Mesothelial cell of epicardium (in vitro differentiated cells): ENCODE results near the gene F3. TPM values are rescaled to one million over a fixed set of nuclear protein-coding genes. Genes with fewer than 3 reads are reported as not detected.

Experiments used
- DNase-seq, 2 experiments: peaks; one replicate each; pipeline ENCODE4 v3.0.0; 2021; ENCODE audit warnings: low spot score in 2 of 2; ENCODE audit not compliant: unreplicated experiment in 2 of 2
- H3K27ac Mint-ChIP-seq: 2 replicates; pipeline ENCODE4 v1.8.0; 2021; ENCODE audit warnings: mixed read lengths
- H3K27me3 Mint-ChIP-seq: 2 replicates; pipeline ENCODE4 v1.8.0; 2021; ENCODE audit warnings: low read depth, mixed read lengths
- H3K36me3 Mint-ChIP-seq: 2 replicates; pipeline ENCODE4 v1.8.0; 2021; ENCODE audit warnings: mixed read lengths
- H3K4me1 Mint-ChIP-seq: 2 replicates; pipeline ENCODE4 v1.8.0; 2021; ENCODE audit warnings: mixed read lengths
- H3K4me3 Mint-ChIP-seq: 2 replicates; pipeline ENCODE4 v1.8.0; 2021; ENCODE audit warnings: mild to moderate bottlenecking, moderate library complexity, mixed read lengths
- H3K9me3 Mint-ChIP-seq: 2 replicates; pipeline ENCODE4 v1.8.0; 2021; ENCODE audit warnings: mixed read lengths
- total RNA-seq: library from RNA; stranded (reverse); gene quantifications from 3 replicates; pipeline ENCODE4 v1.2.1, GENCODE V29; 2021
- TF ChIP-seq, protein P1 (sequence below): fragments of 200-600 bp; sonication (generic); IDR thresholded peaks from one replicate; pipeline ENCODE4 v1.5.0; 2021; ENCODE audit warnings: antibody characterized with exemption; ENCODE audit not compliant: unreplicated experiment

The F3 gene
- total RNA-seq, 1 donor from 2014 or later = 23.9 TPM

DNA sequence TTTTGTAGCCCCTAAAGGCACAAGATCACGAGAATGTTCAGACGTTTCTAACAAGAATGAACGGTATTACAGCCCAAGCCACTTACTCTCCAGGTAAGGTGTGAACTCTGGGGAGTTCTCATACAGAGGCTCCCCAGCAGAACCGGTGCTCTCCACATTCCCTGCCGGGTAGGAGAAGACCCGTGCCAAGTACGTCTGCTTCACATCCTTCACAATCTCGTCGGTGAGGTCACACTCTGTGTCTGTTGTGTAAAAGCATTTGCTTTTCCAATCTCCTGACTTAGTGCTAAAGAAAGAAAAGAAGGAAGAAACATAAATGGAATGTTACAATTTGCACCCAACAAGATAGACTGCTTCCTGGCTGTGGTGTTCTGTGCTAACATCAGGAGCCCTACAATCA, 5.7 kb downstream of the F3 start:
- TF ChIP-seq, protein P1, sequence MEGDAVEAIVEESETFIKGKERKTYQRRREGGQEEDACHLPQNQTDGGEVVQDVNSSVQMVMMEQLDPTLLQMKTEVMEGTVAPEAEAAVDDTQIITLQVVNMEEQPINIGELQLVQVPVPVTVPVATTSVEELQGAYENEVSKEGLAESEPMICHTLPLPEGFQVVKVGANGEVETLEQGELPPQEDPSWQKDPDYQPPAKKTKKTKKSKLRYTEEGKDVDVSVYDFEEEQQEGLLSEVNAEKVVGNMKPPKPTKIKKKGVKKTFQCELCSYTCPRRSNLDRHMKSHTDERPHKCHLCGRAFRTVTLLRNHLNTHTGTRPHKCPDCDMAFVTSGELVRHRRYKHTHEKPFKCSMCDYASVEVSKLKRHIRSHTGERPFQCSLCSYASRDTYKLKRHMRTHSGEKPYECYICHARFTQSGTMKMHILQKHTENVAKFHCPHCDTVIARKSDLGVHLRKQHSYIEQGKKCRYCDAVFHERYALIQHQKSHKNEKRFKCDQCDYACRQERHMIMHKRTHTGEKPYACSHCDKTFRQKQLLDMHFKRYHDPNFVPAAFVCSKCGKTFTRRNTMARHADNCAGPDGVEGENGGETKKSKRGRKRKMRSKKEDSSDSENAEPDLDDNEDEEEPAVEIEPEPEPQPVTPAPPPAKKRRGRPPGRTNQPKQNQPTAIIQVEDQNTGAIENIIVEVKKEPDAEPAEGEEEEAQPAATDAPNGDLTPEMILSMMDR = no peak
- Mint-ChIP-seq H3K27me3 (no peaks in the 10 kb centered on the region), H3K4me1 (peaks cover 70% of the 10 kb centered on the region), H3K36me3 (peaks cover 33% of the 10 kb centered on the region), H3K9me3 (no peaks in the 10 kb centered on the region), H3K27ac (peak overlapping the region; percentile 71), H3K4me3 (no peak overlapping the region)
- no peak for DNase-seq

DNA sequence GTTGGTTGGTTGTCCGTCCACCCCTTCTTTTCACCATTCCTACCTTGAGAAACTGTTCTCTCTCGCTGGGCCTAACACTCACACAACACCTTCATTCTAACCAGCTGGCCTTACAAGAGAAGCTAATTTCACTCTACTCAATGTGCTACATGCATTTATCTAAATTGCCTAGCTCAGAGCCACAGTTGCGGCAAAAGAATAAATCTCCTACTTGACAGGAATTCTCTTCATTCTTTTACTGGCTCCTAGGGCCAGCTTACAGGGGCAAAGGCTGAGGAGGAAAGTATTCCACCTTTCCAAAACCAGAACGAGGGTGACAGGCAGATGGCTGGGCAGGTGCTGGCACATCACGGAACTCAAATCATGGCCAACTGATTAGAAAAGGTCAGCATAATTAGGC, 6.5 kb downstream of the F3 start:
- no peak overlapping the region for H3K4me3 Mint-ChIP-seq
- H3K9me3 Mint-ChIP-seq = no peaks in the 10 kb centered on the region
- H3K4me1 Mint-ChIP-seq = peaks cover 62% of the 10 kb centered on the region
- DNase-seq = no peak
- peak overlapping the region; percentile 58 for H3K27ac Mint-ChIP-seq
- TF ChIP-seq, protein P1 = no peak
- peaks cover 40% of the 10 kb centered on the region for H3K36me3 Mint-ChIP-seq
- no peaks in the 10 kb centered on the region for H3K27me3 Mint-ChIP-seq

DNA sequence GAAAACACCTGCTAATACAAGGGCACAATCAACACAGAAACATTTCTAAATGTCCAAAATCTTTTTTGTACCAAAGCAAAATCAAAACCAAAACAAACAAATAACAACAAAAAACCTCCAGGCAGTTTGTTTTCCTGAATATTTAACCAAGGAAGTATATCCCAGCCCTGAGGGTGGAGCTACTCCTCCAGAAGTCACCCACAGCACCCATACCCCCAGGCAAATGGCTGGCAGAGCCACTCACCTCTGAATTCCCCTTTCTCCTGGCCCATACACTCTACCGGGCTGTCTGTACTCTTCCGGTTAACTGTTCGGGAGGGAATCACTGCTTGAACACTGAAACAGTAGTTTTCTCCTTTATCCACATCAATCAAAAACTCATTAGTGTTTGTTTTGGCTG, 9.5 kb downstream of the F3 start:
- TF ChIP-seq, protein P1 = no peak
- peaks cover 47% of the 10 kb centered on the region for H3K4me1 Mint-ChIP-seq
- H3K9me3 Mint-ChIP-seq = no peaks in the 10 kb centered on the region
- H3K27ac Mint-ChIP-seq = peak overlapping the region; percentile 32
- H3K4me3 Mint-ChIP-seq = no peak overlapping the region
- peaks cover 37% of the 10 kb centered on the region for H3K36me3 Mint-ChIP-seq
- H3K27me3 Mint-ChIP-seq = no peaks in the 10 kb centered on the region
- no peak for DNase-seq

DNA sequence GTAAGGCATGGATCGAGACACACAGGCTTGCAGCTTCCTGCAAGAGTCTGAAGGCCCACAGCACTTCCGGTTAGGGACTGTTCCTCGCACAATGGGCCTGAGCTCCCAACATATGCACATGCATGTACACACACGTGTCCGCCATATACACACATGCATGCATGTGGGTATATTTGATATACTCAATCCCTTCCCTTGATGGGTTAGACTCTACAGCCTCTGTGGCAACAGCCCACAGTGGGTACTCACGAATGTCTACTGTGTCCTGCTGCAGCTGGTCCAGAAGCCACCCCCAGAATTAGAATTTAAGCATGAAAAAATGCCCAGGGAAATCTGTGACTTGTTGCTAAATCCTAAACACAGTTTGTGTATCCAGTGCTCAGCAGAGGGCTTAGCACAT, 9.9 kb downstream of the F3 start:
- TF ChIP-seq, protein P1 = no peak
- Mint-ChIP-seq H3K4me3 (no peak overlapping the region), H3K9me3 (no peaks in the 10 kb centered on the region), H3K27ac (no peak overlapping the region), H3K27me3 (no peaks in the 10 kb centered on the region), H3K4me1 (peaks cover 45% of the 10 kb centered on the region), H3K36me3 (peaks cover 37% of the 10 kb centered on the region)
- no peak for DNase-seq

DNA sequence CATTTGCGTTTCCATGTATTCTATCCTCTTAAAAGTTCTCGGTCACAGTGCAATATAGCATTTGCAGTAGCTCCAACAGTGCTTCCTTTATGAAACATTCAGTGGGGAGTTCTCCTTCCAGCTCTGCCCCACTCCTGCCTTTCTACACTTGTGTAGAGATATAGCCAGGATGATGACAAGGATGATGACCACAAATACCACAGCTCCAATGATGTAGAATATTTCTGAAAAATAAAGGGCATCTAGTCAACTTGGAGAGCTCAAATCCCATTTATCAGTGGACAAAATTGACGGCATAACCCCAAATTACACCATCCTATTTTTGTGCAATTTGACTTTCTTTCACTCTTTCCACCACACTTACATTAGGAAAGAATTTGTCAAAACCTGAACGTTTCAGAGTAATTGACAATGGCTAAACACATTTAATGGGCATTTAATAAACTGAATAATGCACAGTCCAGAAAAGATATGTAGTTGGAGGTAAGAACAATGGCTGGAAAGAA, 11.1 kb downstream of the F3 start:
- Mint-ChIP-seq H3K4me1 (peaks cover 39% of the 10 kb centered on the region), H3K4me3 (no peak overlapping the region), H3K9me3 (no peaks in the 10 kb centered on the region), H3K27ac (no peak overlapping the region), H3K36me3 (peaks cover 33% of the 10 kb centered on the region), H3K27me3 (no peaks in the 10 kb centered on the region)
- DNase-seq = no peak
- TF ChIP-seq, protein P1 = no peak

DNA sequence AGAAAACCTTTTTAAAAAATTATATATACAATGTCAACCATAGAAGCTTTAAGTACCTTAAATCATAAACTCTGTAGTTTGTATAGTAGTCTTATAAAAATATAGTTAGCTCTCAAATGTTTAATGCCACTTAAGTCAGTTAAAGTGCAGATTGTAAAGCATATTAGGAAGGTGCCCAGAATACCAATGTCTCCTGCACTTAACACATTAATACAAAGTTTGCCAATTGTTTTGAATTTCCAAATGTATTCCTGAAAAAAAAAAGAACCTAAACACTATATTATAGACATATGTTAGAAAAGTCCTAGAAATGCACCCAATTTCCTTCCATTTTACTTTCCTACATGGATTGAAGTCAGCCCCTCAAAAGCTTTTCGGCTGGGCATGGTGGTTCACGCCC, 12.1 kb downstream of the F3 start:
- no peak for DNase-seq
- no peak overlapping the region for H3K4me3 Mint-ChIP-seq
- H3K36me3 Mint-ChIP-seq = peaks cover 31% of the 10 kb centered on the region
- no peak overlapping the region for H3K27ac Mint-ChIP-seq
- no peaks in the 10 kb centered on the region for H3K27me3 Mint-ChIP-seq
- peaks cover 29% of the 10 kb centered on the region for H3K4me1 Mint-ChIP-seq
- H3K9me3 Mint-ChIP-seq = no peaks in the 10 kb centered on the region
- TF ChIP-seq, protein P1 = no peak
